ENCODE measurements around the gene LRRC17. TPM values are rescaled to one million over a fixed set of nuclear protein-coding genes. Genes with fewer than 3 reads are reported as not detected.

The LRRC17 gene
- total and polyA plus RNA-seq, 9 of the 15 experiments (the other 6 are each of a cell fraction or from before 2014, with no cell fraction given) = 0.03 to 0.18 (median 0.12) TPM; not detected in 5

GRCh38 chr7:102875700-102876295, 37.0 kb upstream of the LRRC17 start:
- Histone ChIP-seq H3K9me1 (ENCODE audit: control insufficient read depth, insufficient read depth, low read length) (no peaks in the 10 kb centered on the region), H2AFZ (ENCODE audit: low read depth, low read length) (no peak overlapping the region), H3K4me3 (no peak overlapping the region), H4K20me1 (replicated peaks; ENCODE audit: control insufficient read depth, insufficient read depth, low read length) (no peaks in the 10 kb centered on the region), H3K36me3 (ENCODE audit: control insufficient read depth, insufficient read depth, low read length) (peaks cover 76% of the 10 kb centered on the region), H3K79me2 (ENCODE audit: control insufficient read depth, insufficient read depth, low read length) (no peaks in the 10 kb centered on the region), H3K27me3 (ENCODE audit: control insufficient read depth in 2 of 2, insufficient read depth in 2 of 2, low read length in 2 of 2) (no peaks in the 10 kb centered on the region), H3K9ac (ENCODE audit: insufficient read depth in 1 of 2, low read depth in 2 of 2, low read length in 2 of 2) (no peak overlapping the region), H3K9me3 (replicated peaks; ENCODE audit: control insufficient read depth, insufficient read depth, low read depth, low read length) (no peaks in the 10 kb centered on the region), H3K27ac (ENCODE audit: extremely low read depth, low read depth, low read length) (peak overlapping the region; percentile 43; the same call in 1 of the 3 replicates), H3K4me2 (ENCODE audit: insufficient read depth, low read length) (no peak overlapping the region), H3K4me1 (replicated peaks in 1 of 2; ENCODE audit: control insufficient read depth in 2 of 2, insufficient read depth in 2 of 2, low read length in 2 of 2) (peaks cover 0 to 6% of the 10 kb centered on the region in 2 experiments; a peak in 1 of 5 replicates)
- intact Hi-C loops (cut with micrococcal nuclease) = no loop called here
- ChIA-PET POLR2A (interaction anchor here (0.6 to 1.3 kb wide), 2 partner anchors 8 to 13 kb away, joined by 3 to 4 read pairs; no protein-coding TSS in a partner anchor), CTCF (ENCODE audit: low intra/inter-chr PET ratio) (no interaction called here)
- 65% methylated on average over 3 of the region's 3 CpGs for WGBS (ENCODE audit: insufficient coverage, low coverage, missing lambda C conversion rate)
- DNase-seq (ENCODE audit: extremely low read depth in 1 of 4, low spot score in 3 of 4) (peak; percentile 27 to 65 (median 44)), FAIRE-seq (peak; percentile 80), ATAC-seq (peak; percentile 82)
- in situ Hi-C loops (cut with MboI) = no loop called here
- no TSS peak for BruUV-seq (replicated peaks)
- TF ChIP-seq NFE2 (IDR thresholded peaks at IDR 0.05; ENCODE audit: low read depth) (peak; percentile 28; the same call in 1 of the 2 replicates), TRIM24 (IDR thresholded peaks at IDR 0.05) (peak in 1 of 2 experiments; percentile 55; a peak in 1 of 4 replicates), TBL1XR1 (IDR thresholded peaks at IDR 0.05; ENCODE audit: low read length in 2 of 2) (no peak), DPF2 (IDR thresholded peaks at IDR 0.05) (peak; percentile 75), ZNF584 (CRISPR knock-in tag; IDR thresholded peaks at IDR 0.05; ENCODE audit: low read depth) (peak; percentile 64; the same call in 1 of the 2 replicates), JUND (IDR thresholded peaks at IDR 0.05; ENCODE audit: borderline replicate concordance, low read depth, low read length) (peak; percentile 93), JUND (tag; IDR thresholded peaks at IDR 0.05; ENCODE audit: borderline replicate concordance, low read depth, low read length) (peak; percentile 90), JUN (IDR thresholded peaks at IDR 0.05; ENCODE audit: borderline replicate concordance, low read depth, low read length) (peak; percentile 98), JUN (CRISPR knock-in tag; IDR thresholded peaks at IDR 0.05; ENCODE audit: borderline replicate concordance) (no peak), NR2C2 (CRISPR knock-in tag; IDR thresholded peaks at IDR 0.05) (no peak), NR2C2 (tag; IDR thresholded peaks at IDR 0.05) (0 out of 2 replicates have a peak, but pooled peaks have one; percentile 9), CHD1 (IDR thresholded peaks at IDR 0.05; ENCODE audit: low read length) (no peak), CHCHD3 (CRISPR knock-in tag; IDR thresholded peaks at IDR 0.05) (no peak), PTRF (tag; IDR thresholded peaks at IDR 0.05) (no peak), JUNB (CRISPR knock-in tag; conservative IDR thresholded peaks at IDR 0.05) (peak; percentile 90), ZNF12 (CRISPR knock-in tag; IDR thresholded peaks at IDR 0.05) (0 out of 2 replicates have a peak, but pooled peaks have one; percentile 23), ATF3 (IDR thresholded peaks at IDR 0.05) (peak; percentile 98), ATF3 (CRISPR knock-in tag; conservative IDR thresholded peaks at IDR 0.05) (peak; percentile 33; the same call in 1 of the 2 replicates), ETV6 (IDR thresholded peaks at IDR 0.05; ENCODE audit: borderline replicate concordance in 1 of 2, low read depth in 2 of 2, low read length in 1 of 2) (no peak), ETV6 (CRISPR knock-in tag; IDR thresholded peaks at IDR 0.05; ENCODE audit: borderline replicate concordance) (no peak)
- TF ChIP-seq, protein P1, sequence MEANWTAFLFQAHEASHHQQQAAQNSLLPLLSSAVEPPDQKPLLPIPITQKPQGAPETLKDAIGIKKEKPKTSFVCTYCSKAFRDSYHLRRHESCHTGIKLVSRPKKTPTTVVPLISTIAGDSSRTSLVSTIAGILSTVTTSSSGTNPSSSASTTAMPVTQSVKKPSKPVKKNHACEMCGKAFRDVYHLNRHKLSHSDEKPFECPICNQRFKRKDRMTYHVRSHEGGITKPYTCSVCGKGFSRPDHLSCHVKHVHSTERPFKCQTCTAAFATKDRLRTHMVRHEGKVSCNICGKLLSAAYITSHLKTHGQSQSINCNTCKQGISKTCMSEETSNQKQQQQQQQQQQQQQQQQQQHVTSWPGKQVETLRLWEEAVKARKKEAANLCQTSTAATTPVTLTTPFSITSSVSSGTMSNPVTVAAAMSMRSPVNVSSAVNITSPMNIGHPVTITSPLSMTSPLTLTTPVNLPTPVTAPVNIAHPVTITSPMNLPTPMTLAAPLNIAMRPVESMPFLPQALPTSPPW (CRISPR knock-in tag; IDR thresholded peaks at IDR 0.05) = peak; percentile 39; the same call in 1 of the 2 replicates
